HepG2 (cell line): ENCODE results near the gene SLC22A7. TPM values are rescaled to one million over a fixed set of nuclear protein-coding genes. Genes with fewer than 3 reads are reported as not detected.

Experiments
- EZH2 ChIP-seq: conservative IDR thresholded peaks from 2 replicates; pipeline ENCODE4 v1.6.1; 2012; ENCODE audit warnings: mild to moderate bottlenecking, low read depth, low read length, moderate library complexity
- FOSL1 ChIP-seq: sonication (generic); formaldehyde crosslinking; IDR thresholded peaks from 2 replicates; pipeline ENCODE4 v1.9.0; 2021; ENCODE audit warnings: missing genetic modification reagents, borderline replicate concordance
- MED1 ChIP-seq: sonication (generic); formaldehyde crosslinking; IDR thresholded peaks from 2 replicates; pipeline ENCODE4 v1.4.0; 2020; ENCODE audit warnings: missing genetic modification reagents
- MIER3 ChIP-seq: IDR thresholded peaks from 2 replicates; pipeline ENCODE4 v1.6.1; 2016; ENCODE audit warnings: missing compliant biosample characterization, borderline replicate concordance
- RBAK ChIP-seq: sonication (generic); formaldehyde crosslinking; IDR thresholded peaks from 2 replicates; pipeline ENCODE4 v1.5.1; 2020; ENCODE audit warnings: mild to moderate bottlenecking, missing genetic modification reagents
- RFXAP ChIP-seq: sonication (generic); formaldehyde crosslinking; IDR thresholded peaks from 2 replicates; pipeline ENCODE4 v1.4.0; 2020; ENCODE audit warnings: missing genetic modification reagents, borderline replicate concordance
- TBP ChIP-seq: sonication (generic); formaldehyde crosslinking; IDR thresholded peaks from 2 replicates; pipeline ENCODE4 v1.5.0; 2020; ENCODE audit warnings: missing genetic modification reagents
- ZBTB1 ChIP-seq: sonication (generic); formaldehyde crosslinking; IDR thresholded peaks from 2 replicates; pipeline ENCODE4 v1.4.0; 2020; ENCODE audit warnings: missing genetic modification reagents, borderline replicate concordance
- ZNF12 ChIP-seq: sonication (generic); formaldehyde crosslinking; IDR thresholded peaks from 2 replicates; pipeline ENCODE4 v1.5.0; 2020; ENCODE audit warnings: missing genetic modification reagents
- ZNF432 ChIP-seq: sonication (generic); formaldehyde crosslinking; IDR thresholded peaks from 2 replicates; pipeline ENCODE4 v1.5.0; 2020; ENCODE audit warnings: missing genetic modification reagents, mild to moderate bottlenecking, borderline replicate concordance
- ZNF550 ChIP-seq: sonication (generic); formaldehyde crosslinking; IDR thresholded peaks from 2 replicates; pipeline ENCODE4 v1.4.0; 2020; ENCODE audit warnings: mild to moderate bottlenecking, missing genetic modification reagents, borderline replicate concordance
- polyA plus RNA-seq, 8 experiments: library from polyadenylated mRNA; depleted of rRNA in 3 of 8; stranded (reverse) in 7 of 8; unstranded in 1 of 8; fragments of >200 nt; fragmentation: Illumina TruSeq in 4 of 8; extraction: Trizol in 4 of 8; gene quantifications; 2 replicates each; pipeline versions ENCODE4 v1.2.1 to v1.2.3, GENCODE V29; 2011 to 2016; ENCODE audit warnings: low read depth in 4 of 8, missing spikeins in 1 of 8, mixed read lengths in 1 of 8; ENCODE audit not compliant: insufficient read depth in 1 of 8
- total RNA-seq, 5 experiments: library from RNA; depleted of rRNA; stranded (reverse); fragments of >200 nt; fragmentation: Illumina TruSeq; extraction: Trizol; gene quantifications; 2 replicates each; pipeline ENCODE4 v1.2.3, GENCODE V29; 2016; ENCODE audit warnings: low read depth in 1 of 5
- TF ChIP-seq, protein P1 (sequence below): IDR thresholded peaks from 2 replicates; pipeline ENCODE4 v1.6.1; 2012; ENCODE audit warnings: low read depth, low read length, improper control_type of control experiment
- TF ChIP-seq, protein P2 (sequence below): sonication (generic); formaldehyde crosslinking; conservative IDR thresholded peaks from 2 replicates; pipeline ENCODE4 v1.8.1; 2023; ENCODE audit warnings: missing genetic modification reagents
- TF ChIP-seq, protein P3 (sequence below): sonication (generic); formaldehyde crosslinking; conservative IDR thresholded peaks from 2 replicates; pipeline ENCODE4 v1.4.0; 2020; ENCODE audit warnings: missing genetic modification reagents
- TF ChIP-seq, protein P4 (sequence below): fragments of 450-650 bp; IDR thresholded peaks from 2 replicates; pipeline ENCODE4 v1.6.1; 2017; ENCODE audit warnings: mild to moderate bottlenecking
- TF ChIP-seq, protein P5 (sequence below): sonication (generic); formaldehyde crosslinking; IDR thresholded peaks from 2 replicates; pipeline ENCODE4 v1.4.0; 2020; ENCODE audit warnings: mild to moderate bottlenecking, low read depth, missing genetic modification reagents
- TF ChIP-seq, protein P6 (sequence below): sonication (generic); formaldehyde crosslinking; IDR thresholded peaks from 2 replicates; pipeline ENCODE4 v1.4.0; 2020; ENCODE audit warnings: mild to moderate bottlenecking, missing genetic modification reagents

SLC22A7 gene
- total and polyA plus RNA-seq, 2 of the 13 experiments (the other 11 are each of a cell fraction or from before 2014, with no cell fraction given) = 5.3 to 22.6 TPM

DNA sequence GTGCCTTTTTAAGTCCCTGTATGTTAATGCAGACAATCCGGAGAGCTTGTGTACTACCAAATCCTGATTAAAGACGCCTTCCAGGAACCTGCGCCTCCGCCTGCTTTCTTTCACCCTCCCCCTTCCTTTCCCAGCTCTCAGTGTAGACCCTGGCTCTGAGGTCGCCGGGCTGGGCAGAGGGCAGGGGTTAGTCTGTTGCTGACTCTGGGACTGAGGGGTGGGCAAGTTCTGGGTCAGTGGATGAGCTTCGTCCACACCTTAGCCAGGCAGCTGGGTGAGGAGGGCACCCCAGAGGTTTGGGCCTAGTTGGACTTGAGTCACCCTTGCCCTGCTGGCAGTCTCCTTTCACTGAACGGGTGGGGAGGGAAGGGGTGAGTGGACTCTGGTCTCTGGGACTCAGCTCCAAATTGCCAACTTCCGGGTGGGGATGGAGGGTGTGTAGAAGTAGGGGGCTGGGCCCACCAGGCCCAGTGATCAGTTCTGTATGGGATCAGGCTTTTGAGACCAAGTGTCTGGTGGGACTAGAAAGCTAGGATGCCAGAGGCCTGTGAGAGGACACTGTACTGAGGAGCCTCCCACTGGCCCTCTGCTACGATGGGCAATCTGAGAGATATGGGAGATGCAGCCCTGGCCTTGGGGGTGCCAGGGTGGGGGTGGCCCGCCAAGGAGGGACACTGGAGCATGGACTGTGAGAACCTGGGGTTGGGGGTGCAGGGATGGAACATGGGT, 21.3 kb upstream of the SLC22A7 start (continued):
- TF ChIP-seq ZNF550 (CRISPR knock-in tag) = no peak
- no peak for TF ChIP-seq RFXAP
- peak; percentile 29; the same call in 1 of the 2 replicates for TF ChIP-seq MIER3 (CRISPR knock-in tag)
- no peak for TF ChIP-seq RBAK (CRISPR knock-in tag)
- peak; percentile 90 for TF ChIP-seq MED1
- TF ChIP-seq, protein P1, sequence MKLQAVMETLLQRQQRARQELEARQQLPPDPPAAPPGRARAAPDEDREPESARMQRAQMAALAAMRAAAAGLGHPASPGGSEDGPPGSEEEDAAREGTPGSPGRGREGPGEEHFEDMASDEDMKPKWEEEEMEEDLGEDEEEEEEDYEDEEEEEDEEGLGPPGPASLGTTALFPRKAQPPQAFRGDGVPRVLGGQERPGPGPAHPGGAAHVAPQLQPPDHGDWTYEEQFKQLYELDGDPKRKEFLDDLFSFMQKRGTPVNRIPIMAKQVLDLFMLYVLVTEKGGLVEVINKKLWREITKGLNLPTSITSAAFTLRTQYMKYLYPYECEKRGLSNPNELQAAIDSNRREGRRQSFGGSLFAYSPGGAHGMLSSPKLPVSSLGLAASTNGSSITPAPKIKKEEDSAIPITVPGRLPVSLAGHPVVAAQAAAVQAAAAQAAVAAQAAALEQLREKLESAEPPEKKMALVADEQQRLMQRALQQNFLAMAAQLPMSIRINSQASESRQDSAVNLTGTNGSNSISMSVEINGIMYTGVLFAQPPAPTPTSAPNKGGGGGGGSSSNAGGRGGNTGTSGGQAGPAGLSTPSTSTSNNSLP = no peak
- no peak for TF ChIP-seq TBP
- TF ChIP-seq ZBTB1 = no peak
- TF ChIP-seq, protein P2, sequence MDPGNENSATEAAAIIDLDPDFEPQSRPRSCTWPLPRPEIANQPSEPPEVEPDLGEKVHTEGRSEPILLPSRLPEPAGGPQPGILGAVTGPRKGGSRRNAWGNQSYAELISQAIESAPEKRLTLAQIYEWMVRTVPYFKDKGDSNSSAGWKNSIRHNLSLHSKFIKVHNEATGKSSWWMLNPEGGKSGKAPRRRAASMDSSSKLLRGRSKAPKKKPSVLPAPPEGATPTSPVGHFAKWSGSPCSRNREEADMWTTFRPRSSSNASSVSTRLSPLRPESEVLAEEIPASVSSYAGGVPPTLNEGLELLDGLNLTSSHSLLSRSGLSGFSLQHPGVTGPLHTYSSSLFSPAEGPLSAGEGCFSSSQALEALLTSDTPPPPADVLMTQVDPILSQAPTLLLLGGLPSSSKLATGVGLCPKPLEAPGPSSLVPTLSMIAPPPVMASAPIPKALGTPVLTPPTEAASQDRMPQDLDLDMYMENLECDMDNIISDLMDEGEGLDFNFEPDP = no peak
- TF ChIP-seq, protein P3, sequence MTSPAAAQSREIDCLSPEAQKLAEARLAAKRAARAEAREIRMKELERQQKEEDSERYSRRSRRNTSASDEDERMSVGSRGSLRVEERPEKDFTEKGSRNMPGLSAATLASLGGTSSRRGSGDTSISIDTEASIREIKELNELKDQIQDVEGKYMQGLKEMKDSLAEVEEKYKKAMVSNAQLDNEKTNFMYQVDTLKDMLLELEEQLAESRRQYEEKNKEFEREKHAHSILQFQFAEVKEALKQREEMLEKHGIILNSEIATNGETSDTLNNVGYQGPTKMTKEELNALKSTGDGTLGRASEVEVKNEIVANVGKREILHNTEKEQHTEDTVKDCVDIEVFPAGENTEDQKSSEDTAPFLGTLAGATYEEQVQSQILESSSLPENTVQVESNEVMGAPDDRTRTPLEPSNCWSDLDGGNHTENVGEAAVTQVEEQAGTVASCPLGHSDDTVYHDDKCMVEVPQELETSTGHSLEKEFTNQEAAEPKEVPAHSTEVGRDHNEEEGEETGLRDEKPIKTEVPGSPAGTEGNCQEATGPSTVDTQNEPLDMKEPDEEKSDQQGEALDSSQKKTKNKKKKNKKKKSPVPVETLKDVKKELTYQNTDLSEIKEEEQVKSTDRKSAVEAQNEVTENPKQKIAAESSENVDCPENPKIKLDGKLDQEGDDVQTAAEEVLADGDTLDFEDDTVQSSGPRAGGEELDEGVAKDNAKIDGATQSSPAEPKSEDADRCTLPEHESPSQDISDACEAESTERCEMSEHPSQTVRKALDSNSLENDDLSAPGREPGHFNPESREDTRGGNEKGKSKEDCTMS (CRISPR knock-in tag) = no peak
- no peak for TF ChIP-seq ZNF432 (CRISPR knock-in tag)
- TF ChIP-seq, protein P4, sequence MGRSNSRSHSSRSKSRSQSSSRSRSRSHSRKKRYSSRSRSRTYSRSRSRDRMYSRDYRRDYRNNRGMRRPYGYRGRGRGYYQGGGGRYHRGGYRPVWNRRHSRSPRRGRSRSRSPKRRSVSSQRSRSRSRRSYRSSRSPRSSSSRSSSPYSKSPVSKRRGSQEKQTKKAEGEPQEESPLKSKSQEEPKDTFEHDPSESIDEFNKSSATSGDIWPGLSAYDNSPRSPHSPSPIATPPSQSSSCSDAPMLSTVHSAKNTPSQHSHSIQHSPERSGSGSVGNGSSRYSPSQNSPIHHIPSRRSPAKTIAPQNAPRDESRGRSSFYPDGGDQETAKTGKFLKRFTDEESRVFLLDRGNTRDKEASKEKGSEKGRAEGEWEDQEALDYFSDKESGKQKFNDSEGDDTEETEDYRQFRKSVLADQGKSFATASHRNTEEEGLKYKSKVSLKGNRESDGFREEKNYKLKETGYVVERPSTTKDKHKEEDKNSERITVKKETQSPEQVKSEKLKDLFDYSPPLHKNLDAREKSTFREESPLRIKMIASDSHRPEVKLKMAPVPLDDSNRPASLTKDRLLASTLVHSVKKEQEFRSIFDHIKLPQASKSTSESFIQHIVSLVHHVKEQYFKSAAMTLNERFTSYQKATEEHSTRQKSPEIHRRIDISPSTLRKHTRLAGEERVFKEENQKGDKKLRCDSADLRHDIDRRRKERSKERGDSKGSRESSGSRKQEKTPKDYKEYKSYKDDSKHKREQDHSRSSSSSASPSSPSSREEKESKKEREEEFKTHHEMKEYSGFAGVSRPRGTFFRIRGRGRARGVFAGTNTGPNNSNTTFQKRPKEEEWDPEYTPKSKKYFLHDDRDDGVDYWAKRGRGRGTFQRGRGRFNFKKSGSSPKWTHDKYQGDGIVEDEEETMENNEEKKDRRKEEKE = no peak
- TF ChIP-seq EZH2 = no peak
- TF ChIP-seq FOSL1 (CRISPR knock-in tag) = no peak
- TF ChIP-seq, protein P5, sequence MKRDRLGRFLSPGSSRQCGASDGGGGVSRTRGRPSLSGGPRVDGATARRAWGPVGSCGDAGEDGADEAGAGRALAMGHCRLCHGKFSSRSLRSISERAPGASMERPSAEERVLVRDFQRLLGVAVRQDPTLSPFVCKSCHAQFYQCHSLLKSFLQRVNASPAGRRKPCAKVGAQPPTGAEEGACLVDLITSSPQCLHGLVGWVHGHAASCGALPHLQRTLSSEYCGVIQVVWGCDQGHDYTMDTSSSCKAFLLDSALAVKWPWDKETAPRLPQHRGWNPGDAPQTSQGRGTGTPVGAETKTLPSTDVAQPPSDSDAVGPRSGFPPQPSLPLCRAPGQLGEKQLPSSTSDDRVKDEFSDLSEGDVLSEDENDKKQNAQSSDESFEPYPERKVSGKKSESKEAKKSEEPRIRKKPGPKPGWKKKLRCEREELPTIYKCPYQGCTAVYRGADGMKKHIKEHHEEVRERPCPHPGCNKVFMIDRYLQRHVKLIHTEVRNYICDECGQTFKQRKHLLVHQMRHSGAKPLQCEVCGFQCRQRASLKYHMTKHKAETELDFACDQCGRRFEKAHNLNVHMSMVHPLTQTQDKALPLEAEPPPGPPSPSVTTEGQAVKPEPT (CRISPR knock-in tag) = peak; percentile 83; the same call in 1 of the 2 replicates
- TF ChIP-seq, protein P6, sequence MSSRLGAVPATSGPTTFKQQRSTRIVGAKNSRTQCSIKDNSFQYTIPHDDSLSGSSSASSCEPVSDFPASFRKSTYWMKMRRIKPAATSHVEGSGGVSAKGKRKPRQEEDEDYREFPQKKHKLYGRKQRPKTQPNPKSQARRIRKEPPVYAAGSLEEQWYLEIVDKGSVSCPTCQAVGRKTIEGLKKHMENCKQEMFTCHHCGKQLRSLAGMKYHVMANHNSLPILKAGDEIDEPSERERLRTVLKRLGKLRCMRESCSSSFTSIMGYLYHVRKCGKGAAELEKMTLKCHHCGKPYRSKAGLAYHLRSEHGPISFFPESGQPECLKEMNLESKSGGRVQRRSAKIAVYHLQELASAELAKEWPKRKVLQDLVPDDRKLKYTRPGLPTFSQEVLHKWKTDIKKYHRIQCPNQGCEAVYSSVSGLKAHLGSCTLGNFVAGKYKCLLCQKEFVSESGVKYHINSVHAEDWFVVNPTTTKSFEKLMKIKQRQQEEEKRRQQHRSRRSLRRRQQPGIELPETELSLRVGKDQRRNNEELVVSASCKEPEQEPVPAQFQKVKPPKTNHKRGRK (CRISPR knock-in tag) = no peak
- TF ChIP-seq ZNF12 (CRISPR knock-in tag) = no peak
